Neuronal stem cell (in vitro differentiated cells): ENCODE measurements around the gene ITGBL1.

Experiments
- DNase-seq: peaks from one replicate; pipeline ENCODE4 v3.0.0-alpha.2; 2013; ENCODE audit warnings: low spot score
- H2AFZ ChIP-seq: one replicate; pipeline ENCODE4 v1.6.1; 2013; ENCODE audit warnings: mild to moderate bottlenecking, low read length, inconsistent platforms
- H2AK5ac ChIP-seq: 2 replicates; pipeline ENCODE4 v1.6.1; 2013; ENCODE audit warnings: low read depth, mild to moderate bottlenecking, inconsistent platforms, low read length, moderate library complexity, mixed read lengths
- H2BK120ac ChIP-seq: 2 replicates; pipeline ENCODE4 v1.6.1; 2013; ENCODE audit warnings: low read depth, mild to moderate bottlenecking, inconsistent platforms, low read length, moderate library complexity, mixed read lengths
- H2BK12ac ChIP-seq: one replicate; pipeline ENCODE4 v1.6.1; 2013; ENCODE audit warnings: low read length, inconsistent platforms
- H2BK15ac ChIP-seq: 2 replicates; pipeline ENCODE4 v1.6.1; 2013; ENCODE audit warnings: mild to moderate bottlenecking, low read length, inconsistent platforms, mixed read lengths
- H2BK5ac ChIP-seq: one replicate; pipeline ENCODE4 v1.6.1; 2013; ENCODE audit warnings: inconsistent platforms, mild to moderate bottlenecking, low read length, moderate library complexity
- H3K14ac ChIP-seq: one replicate; pipeline ENCODE4 v1.6.1; 2013; ENCODE audit warnings: low read length, inconsistent platforms
- H3K18ac ChIP-seq: 2 replicates; pipeline ENCODE4 v1.6.1; 2013; ENCODE audit warnings: low read length, inconsistent platforms
- H3K23ac ChIP-seq: 2 replicates; pipeline ENCODE4 v1.6.1; 2013; ENCODE audit warnings: low read depth, mild to moderate bottlenecking, mixed read lengths, low read length, inconsistent platforms; ENCODE audit not compliant: poor library complexity
- H3K27ac ChIP-seq: replicated peaks from 3 replicates; pipeline ENCODE4 v1.5.1; 2013; ENCODE audit warnings: low read length, inconsistent platforms
- H3K27me3 ChIP-seq, 3 experiments: 2 replicates each; pipeline ENCODE4 v1.6.1; 2013; ENCODE audit warnings: low read length in 3 of 3, mild to moderate bottlenecking in 2 of 3, inconsistent platforms in 1 of 3, low read depth in 1 of 3, mixed read lengths in 1 of 3, moderate library complexity in 1 of 3; ENCODE audit not compliant: control insufficient read depth in 3 of 3, insufficient read depth in 3 of 3
- H3K36me3 ChIP-seq, 2 donors: replicated peaks in 1 of 2; 2 replicates each; pipeline ENCODE4 v1.6.1; 2013; ENCODE audit warnings: low read length in 2 of 2; ENCODE audit not compliant: control insufficient read depth in 2 of 2, insufficient read depth in 2 of 2
- H3K4ac ChIP-seq: 2 replicates; pipeline ENCODE4 v1.6.1; 2013; ENCODE audit warnings: inconsistent platforms, mild to moderate bottlenecking, low read length, moderate library complexity
- H3K4me1 ChIP-seq, 2 donors: 1 replicate in 1 of 2; 2 replicates in 1 of 2; pipeline ENCODE4 v1.6.1; 2013; ENCODE audit warnings: low read length in 2 of 2, low read depth in 1 of 2; ENCODE audit not compliant: control insufficient read depth in 2 of 2, insufficient read depth in 1 of 2
- H3K4me2 ChIP-seq: one replicate; pipeline ENCODE4 v1.6.1; 2013; ENCODE audit warnings: mild to moderate bottlenecking, low read length, inconsistent platforms; ENCODE audit not compliant: insufficient read depth, poor library complexity, severe bottlenecking
- H3K4me3 ChIP-seq, 2 donors: 2 replicates each; pipeline ENCODE4 v1.5.1; 2013; ENCODE audit warnings: low read length in 2 of 2, mild to moderate bottlenecking in 2 of 2, inconsistent platforms in 1 of 2, moderate library complexity in 1 of 2
- H3K79me1 ChIP-seq: one replicate; pipeline ENCODE4 v1.6.1; 2013; ENCODE audit warnings: low read depth, mild to moderate bottlenecking, inconsistent platforms, low read length, moderate library complexity
- H3K9ac ChIP-seq: one replicate; pipeline ENCODE4 v1.6.1; 2013; ENCODE audit warnings: mild to moderate bottlenecking, low read depth, low read length, inconsistent platforms; ENCODE audit not compliant: poor library complexity
- H3K9me3 ChIP-seq, 2 donors: replicated peaks in 1 of 2; 2 replicates each; pipeline versions ENCODE3 to v1.6.1; 2013; ENCODE audit warnings: low read length in 2 of 2, mild to moderate bottlenecking in 2 of 2, inconsistent platforms in 1 of 2, low read depth in 1 of 2, mixed read lengths in 1 of 2, moderate library complexity in 1 of 2; ENCODE audit not compliant: control insufficient read depth in 2 of 2, insufficient read depth in 1 of 2
- H4K8ac ChIP-seq: one replicate; pipeline ENCODE4 v1.6.1; 2013; ENCODE audit warnings: low read depth, mild to moderate bottlenecking, inconsistent platforms, low read length, moderate library complexity
- H4K91ac ChIP-seq: one replicate; pipeline ENCODE4 v1.6.1; 2013; ENCODE audit warnings: low read length, low read depth, mild to moderate bottlenecking, inconsistent platforms; ENCODE audit not compliant: poor library complexity
- WGBS, 2 donors: extraction: QIAGEN DNeasy Blood & Tissue Kit; methylation state at CpG; one replicate each; pipeline ENCODE4 v1.1.7; 2013; ENCODE audit warnings: missing lambda C conversion rate in 2 of 2, mixed read lengths in 1 of 2; ENCODE audit not compliant: insufficient read length in 2 of 2, insufficient replicate concordance in 1 of 2; ENCODE audit errors: extremely low coverage in 2 of 2; 5-methylcytosine and 5-hydroxymethylcytosine counted together

The ITGBL1 gene

DNA sequence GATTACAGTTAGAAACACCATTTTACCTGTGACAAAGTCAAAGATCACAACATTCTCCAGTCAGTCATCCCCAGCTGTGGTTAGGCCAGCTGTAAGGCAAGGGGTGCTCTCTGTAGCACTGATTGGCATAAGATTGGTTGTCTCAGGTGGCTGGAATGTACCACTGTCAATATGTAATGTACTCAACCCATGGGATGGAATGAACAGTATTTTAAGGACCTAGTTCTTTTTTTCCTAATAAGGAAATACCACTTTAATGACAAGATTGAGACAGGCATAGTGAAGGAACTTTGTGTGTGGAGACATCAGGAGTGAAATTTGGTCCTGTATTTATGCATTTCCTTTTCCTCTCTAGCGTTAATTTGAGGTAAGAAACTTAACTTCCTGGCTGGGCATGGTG is 310.7 kb downstream of the ITGBL1 start:
- peaks cover 0 to 3% of the 10 kb centered on the region in 2 donors for H3K4me1 ChIP-seq
- DNase-seq, result no peak
- H3K23ac ChIP-seq, result no peak overlapping the region
- no peak overlapping the region for H2BK15ac ChIP-seq
- H3K14ac ChIP-seq, result no peak overlapping the region
- H3K18ac ChIP-seq, result no peak overlapping the region
- H3K9me3 ChIP-seq, result no peaks in the 10 kb centered on the region
- H3K9ac ChIP-seq, result no peak overlapping the region
- no peak overlapping the region for H2BK5ac ChIP-seq
- no peak overlapping the region for H2AK5ac ChIP-seq
- H3K4me2 ChIP-seq, result no peak overlapping the region
- H4K8ac ChIP-seq, result no peak overlapping the region
- no CpG with 5 or more reads among the region's 1 CpG for WGBS, 2 donors
- H3K4me3 ChIP-seq, result no peak overlapping the region
- H4K91ac ChIP-seq, result no peak overlapping the region
- no peak overlapping the region for H2BK120ac ChIP-seq
- H3K4ac ChIP-seq, result no peak overlapping the region
- H3K27me3 ChIP-seq, result no peaks in the 10 kb centered on the region
- no peak overlapping the region for H3K27ac ChIP-seq
- H2AFZ ChIP-seq, result no peak overlapping the region
- H3K79me1 ChIP-seq, result no peaks in the 10 kb centered on the region
- no peak overlapping the region for H2BK12ac ChIP-seq
- no peaks in the 10 kb centered on the region for H3K36me3 ChIP-seq
